HG02763 (cell line): Measurements from ENCODE around the gene BFSP2.
"Not testable (repeated sequence)": the region's sequence is repeated elsewhere in the genome, so short reads cannot be mapped to it uniquely, and the experiment has no call there.

ENCODE experiments used
- ATAC-seq: cut with Tn5 transposase; IDR thresholded peaks from one replicate; pipeline ENCODE4 v1.9.1; 2021; ENCODE audit warnings: mild to moderate bottlenecking, moderate library complexity; ENCODE audit not compliant: unreplicated experiment

BFSP2 gene

GRCh38 chr3:133475245-133476010 is 75.6 kb downstream of the BFSP2 start:
- peak; percentile 77 for ATAC-seq

GRCh38 chr3:133476971-133477375 is 77.1 kb downstream of the BFSP2 start:
- ATAC-seq: no peak

- ATAC-seq: peak; percentile 30
These were observed 77.6 kb downstream of the BFSP2 start for GRCh38 chr3:133477487-133477886.

GRCh38 chr3:133478624-133479023 is 78.8 kb downstream of the BFSP2 start:
- no peak for ATAC-seq

GRCh38 chr3:133479401-133479800 is 79.5 kb downstream of the BFSP2 start:
- no peak for ATAC-seq

- peak; percentile 53 for ATAC-seq
These were observed 80.2 kb downstream of the BFSP2 start for GRCh38 chr3:133479895-133480669.

- not testable (repeated sequence) for ATAC-seq
These were observed 82.6 kb downstream of the BFSP2 start for GRCh38 chr3:133482474-133482873.

GRCh38 chr3:133486658-133487057 is 86.8 kb downstream of the BFSP2 start:
- no peak for ATAC-seq

GRCh38 chr3:133487204-133487603 is 87.3 kb downstream of the BFSP2 start:
- ATAC-seq: no peak

- no peak for ATAC-seq
These were observed 88.2 kb downstream of the BFSP2 start for GRCh38 chr3:133487920-133488540.

- ATAC-seq: no peak
These were observed 89.0 kb downstream of the BFSP2 start for GRCh38 chr3:133488785-133489367.

GRCh38 chr3:133489466-133490085 is 89.7 kb downstream of the BFSP2 start:
- ATAC-seq: no peak

GRCh38 chr3:133490468-133491351 is 90.9 kb downstream of the BFSP2 start:
- ATAC-seq: peak; percentile 87

- peak; percentile 14 for ATAC-seq
These were observed 91.7 kb downstream of the BFSP2 start for GRCh38 chr3:133491481-133492059.

- no peak for ATAC-seq
These were observed 92.4 kb downstream of the BFSP2 start for GRCh38 chr3:133492159-133492741.

GRCh38 chr3:133494469-133494868 is 94.6 kb downstream of the BFSP2 start:
- ATAC-seq: no peak

GRCh38 chr3:133502542-133502941 is 102.7 kb downstream of the BFSP2 start:
- not testable (repeated sequence) for ATAC-seq

GRCh38 chr3:133503409-133503808 is 103.6 kb downstream of the BFSP2 start:
- no peak for ATAC-seq

- no peak for ATAC-seq
These were observed 104.9 kb downstream of the BFSP2 start for GRCh38 chr3:133504736-133505135.
